GM19397 (cell line): ENCODE data around the gene ARFIP2.
"Not testable (repeated sequence)": the region's sequence is repeated elsewhere in the genome, so short reads cannot be mapped to it uniquely, and the experiment has no call there.

Experiments used
- ATAC-seq: cut with Tn5 transposase; IDR thresholded peaks from one replicate; pipeline ENCODE4 v1.9.1; 2021; ENCODE audit warnings: mild to moderate bottlenecking, moderate library complexity; ENCODE audit not compliant: unreplicated experiment

Gene ARFIP2

GRCh38 chr11:6481012-6481923 is at the start of gene ARFIP2, which contains the start of gene TIMM10B:
Gene ARFIP2 (minus strand): TSS chr11:6481331. CDS start chr11:6480421, 910 bp downstream.
Gene TIMM10B (plus strand): TSS chr11:6481501. CDS start chr11:6481517, 16 bp downstream.
- peak; percentile 99 for ATAC-seq

DNA sequence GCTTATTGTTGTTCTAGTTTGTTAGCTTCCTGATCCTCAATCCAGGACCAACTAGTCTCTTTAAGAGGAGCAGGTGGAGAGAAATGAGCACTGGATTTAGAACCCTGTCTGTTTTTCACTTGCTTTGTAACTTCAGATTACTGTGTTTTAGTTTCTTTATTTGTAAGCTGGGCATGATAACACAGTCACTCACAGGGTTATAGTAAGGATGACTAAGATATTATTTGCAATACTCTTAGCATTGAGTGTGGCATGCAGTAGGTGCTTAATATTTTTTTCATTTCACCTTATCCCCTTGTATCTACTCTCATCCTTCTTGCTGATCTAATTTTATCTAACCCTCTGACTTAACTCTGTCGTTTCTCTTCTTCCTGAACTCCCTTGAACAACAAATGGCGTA is 49.7 kb upstream of the ARFIP2 start:
- no peak for ATAC-seq

DNA sequence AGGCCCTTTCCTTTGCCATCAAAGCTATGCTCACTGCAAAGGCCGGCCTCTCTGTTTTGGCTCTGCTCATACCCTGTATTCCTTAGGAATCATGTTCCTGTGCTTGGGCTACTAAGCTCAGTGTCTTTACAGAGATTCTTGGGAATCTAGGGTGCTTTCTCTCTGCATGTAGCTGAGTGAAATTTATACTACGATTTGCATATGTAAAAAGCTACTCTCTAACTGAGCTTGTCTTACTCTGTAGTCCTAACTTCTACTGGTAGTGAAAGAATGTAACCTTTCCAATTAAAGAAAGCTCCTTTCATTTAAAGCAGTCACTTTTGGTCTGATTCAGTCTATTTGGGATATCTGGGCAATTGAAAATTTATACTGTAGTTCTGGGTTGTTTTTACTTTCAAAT is 48.1 kb upstream of the ARFIP2 start:
- no peak for ATAC-seq

DNA sequence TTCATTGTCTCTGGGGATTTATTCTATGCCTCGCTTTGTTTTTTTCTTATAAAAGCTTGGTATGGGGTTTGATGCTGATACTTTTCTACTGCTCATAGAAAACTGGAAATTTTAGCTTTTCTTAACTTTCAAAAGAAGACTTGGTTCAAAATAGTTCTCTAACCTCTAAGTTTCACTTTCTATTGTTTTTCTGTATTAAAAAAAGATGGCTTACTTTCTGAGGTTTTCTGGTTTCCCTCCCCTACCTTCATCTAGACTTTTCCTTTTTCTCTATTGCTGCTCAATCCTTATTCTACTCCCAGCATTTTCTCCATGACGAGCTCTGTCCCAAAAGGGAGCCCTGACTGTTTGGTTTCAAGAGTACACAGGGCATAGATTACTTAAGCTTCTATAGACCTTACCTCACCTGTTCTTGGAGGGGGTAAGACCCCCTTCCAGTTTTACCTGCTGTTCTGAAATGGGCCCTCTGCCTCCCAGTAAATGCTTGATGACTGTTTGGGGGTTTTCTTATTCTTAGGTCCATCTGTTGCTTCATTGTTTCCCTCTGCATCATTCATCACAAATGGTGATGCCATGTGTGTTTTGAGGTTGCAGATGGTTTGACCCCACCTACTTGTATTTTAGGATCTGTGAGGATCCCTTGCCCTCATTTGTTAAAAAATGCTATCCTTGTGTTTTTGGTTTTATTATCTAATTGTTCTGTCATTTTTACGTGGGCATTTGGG is 45.4 kb upstream of the ARFIP2 start:
- no peak for ATAC-seq

DNA sequence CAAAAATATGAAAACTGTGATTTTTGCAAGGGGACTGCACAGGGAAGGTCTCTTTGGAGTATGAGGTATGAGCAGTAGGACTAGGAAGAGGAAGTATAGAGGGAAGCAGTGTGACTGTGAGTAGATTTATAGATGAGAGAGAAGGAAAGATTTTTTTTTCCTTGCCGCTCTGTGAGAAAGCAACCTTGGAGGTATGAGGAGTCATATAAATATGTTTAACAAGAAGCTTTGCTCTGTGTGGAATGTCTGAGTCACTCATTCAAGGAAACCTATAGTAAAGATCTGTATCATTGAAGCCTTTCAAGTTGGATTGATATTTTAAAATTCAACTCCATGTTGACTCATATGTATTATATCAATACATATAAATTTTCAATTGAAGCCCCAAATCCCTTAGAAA is 42.1 kb upstream of the ARFIP2 start:
- no peak for ATAC-seq

GRCh38 chr11:6521946-6522345 is 40.8 kb upstream of the ARFIP2 start:
- not testable (repeated sequence) for ATAC-seq

GRCh38 chr11:6520265-6520664 is 39.1 kb upstream of the ARFIP2 start:
- no peak for ATAC-seq

GRCh38 chr11:6516865-6517264 is 35.7 kb upstream of the ARFIP2 start:
- no peak for ATAC-seq

- ATAC-seq = peak; percentile 55
Measured at GRCh38 chr11:6505577-6506240, 24.6 kb upstream of the ARFIP2 start.

DNA sequence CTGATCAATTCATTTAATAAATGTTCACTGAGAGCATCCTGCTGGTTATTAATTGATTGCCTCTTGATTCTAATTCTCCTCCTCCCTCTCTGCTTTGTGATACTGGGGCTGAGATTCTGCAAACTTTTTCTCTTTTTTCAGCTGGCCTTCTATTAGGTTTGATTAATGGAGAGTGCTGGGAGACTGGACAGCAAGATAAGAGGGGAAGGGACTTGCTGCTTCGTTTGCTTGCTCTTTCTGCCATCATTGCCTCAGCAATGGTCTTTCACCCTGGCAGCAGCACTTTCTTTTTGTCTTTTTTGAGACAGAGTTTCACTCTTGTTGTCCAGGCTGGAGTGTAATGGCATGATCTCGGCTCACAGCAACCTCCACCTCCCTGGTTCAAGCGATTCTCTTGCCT is 23.0 kb upstream of the ARFIP2 start:
- ATAC-seq = no peak

DNA sequence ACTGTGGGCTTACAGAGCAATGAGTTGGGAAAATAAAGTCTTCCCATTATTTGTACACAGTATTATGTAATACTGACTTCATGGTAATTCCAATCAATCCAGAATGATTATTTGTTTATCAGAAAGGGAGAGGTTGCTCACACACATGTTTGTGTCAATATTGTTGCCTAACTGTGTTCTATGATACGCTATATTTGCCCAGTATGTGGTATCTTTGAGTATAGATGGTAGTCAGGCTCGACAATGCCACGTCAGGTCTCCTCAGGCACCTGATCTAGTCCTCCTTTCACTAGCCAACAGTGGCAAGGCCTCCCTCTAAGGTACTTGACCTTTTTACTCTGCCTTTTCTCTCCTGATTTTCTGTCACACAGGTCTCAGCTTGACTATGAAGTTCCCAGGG is 21.3 kb upstream of the ARFIP2 start:
- ATAC-seq = no peak

GRCh38 chr11:6498544-6498943 is 17.4 kb upstream of the ARFIP2 start:
- no peak for ATAC-seq

DNA sequence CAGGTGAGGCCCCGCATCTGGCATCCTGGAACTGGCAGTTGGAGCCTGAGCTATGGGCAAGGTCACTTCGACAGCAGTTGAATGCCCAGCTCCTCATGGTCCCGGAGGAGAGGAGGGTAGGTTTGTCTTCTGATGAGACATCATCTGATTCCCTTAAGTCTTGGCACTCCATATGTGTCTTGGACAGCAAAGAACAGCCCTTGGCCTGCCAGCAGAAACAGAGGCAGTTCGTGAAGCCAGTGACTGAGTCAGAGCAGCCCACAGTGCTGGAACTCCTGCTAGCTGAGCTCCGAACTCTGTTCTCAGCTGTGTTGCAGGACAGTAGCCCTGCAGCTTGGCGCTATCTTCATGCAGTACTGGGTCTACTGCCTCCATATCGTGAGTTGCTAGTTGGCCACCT is 17.0 kb upstream of the ARFIP2 start:
- ATAC-seq = no peak

- ATAC-seq = no peak
Measured at GRCh38 chr11:6497069-6497839, 16.1 kb upstream of the ARFIP2 start, which contains the start of gene DNHD1. Gene DNHD1 (plus strand): TSS chr11:6497280. CDS start chr11:6498216, 936 bp downstream.

DNA sequence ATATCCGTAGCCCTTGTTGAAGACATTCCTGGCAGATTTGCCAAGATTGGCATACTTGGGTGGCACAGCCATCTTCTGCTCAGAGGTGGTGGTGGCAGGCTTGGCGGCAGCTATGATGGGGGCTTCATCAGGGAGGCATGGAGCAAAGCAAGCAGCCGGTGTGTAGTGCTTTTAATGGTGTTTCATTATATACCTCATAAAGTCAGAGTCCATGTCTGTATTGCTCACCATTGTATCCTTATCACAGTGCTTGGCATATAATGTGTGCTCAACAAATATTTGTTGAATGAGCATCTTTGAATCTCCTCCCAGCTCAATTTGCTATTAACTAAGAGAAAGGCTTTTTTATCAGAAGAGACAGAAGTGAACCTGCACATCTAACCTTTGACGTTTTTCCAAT is 8.2 kb upstream of the ARFIP2 start:
- ATAC-seq = no peak

- no peak for ATAC-seq
Measured at GRCh38 chr11:6488821-6489220, 7.7 kb upstream of the ARFIP2 start.

- no peak for ATAC-seq
Measured at GRCh38 chr11:6488342-6488741, 7.2 kb upstream of the ARFIP2 start.

GRCh38 chr11:6486938-6487337 is 5.8 kb upstream of the ARFIP2 start:
- no peak for ATAC-seq

DNA sequence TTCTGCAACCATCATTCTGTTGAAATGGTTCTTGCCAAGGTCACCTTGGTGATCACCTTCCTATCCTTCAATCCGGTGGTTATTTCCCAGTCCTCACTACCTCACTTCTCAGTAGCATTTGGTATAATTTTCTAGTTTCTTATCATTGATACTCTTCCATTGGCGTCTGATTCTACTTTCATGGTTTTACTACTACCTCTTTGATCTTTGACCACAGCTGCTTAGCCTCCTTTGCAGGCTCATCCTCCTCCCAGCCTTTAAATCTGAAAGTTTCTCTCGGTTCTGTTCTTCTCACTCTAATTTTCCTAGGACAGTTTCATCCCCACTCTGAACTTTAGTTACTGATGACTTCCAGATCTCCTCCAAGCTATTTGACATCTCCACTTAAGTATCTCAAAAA is 5.1 kb upstream of the ARFIP2 start:
- ATAC-seq = no peak

- no peak for ATAC-seq
Measured at GRCh38 chr11:6485661-6486060, 4.5 kb upstream of the ARFIP2 start.

DNA sequence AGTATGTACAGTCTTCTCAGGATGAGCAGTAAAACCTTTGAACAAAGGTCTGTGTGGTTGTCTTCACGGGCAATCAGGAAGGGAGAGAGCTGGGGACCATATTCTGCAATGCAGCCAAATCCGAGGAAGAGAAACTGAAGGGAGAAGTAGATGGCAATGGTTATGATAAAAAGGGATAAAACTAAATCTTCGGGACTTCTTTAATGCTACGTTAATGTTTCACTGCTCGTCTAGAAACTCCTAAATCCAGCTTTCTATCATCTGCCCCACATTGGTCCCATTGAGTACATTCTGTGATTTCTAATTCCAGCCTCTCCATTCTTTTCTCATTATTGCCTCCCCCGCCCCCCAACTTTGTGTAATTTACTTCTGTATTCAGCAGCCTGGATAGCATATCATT is 1.9 kb upstream of the ARFIP2 start:
- no peak for ATAC-seq
